OCI-LY7 (cell line): ENCODE measurements around the gene ELL2.

Experiments
- CTCF ChIP-seq: fragments of 200-600 bp; sonication (generic); conservative IDR thresholded peaks from 2 replicates; pipeline ENCODE4 v1.5.1; 2014; ENCODE audit warnings: mild to moderate bottlenecking, antibody characterized with exemption, low read length, moderate library complexity, mixed read lengths
- EZH2phosphoT487 ChIP-seq: fragments of 200-600 bp; sonication (generic); IDR thresholded peaks from 2 replicates; pipeline ENCODE4 v1.6.1; 2018; ENCODE audit warnings: low read depth, borderline replicate concordance, mild to moderate bottlenecking, mixed run types, antibody characterized with exemption, low read length, moderate library complexity, mixed read lengths

- no peak for TF ChIP-seq CTCF
- TF ChIP-seq EZH2phosphoT487, result no peak
Observed at GRCh38 chr5:95923918-95924544, 37.6 kb downstream of the ELL2 start.
